D341Med (cell line): ENCODE measurements around the gene DENND1A.

Experiments
- DNase-seq: peaks from one replicate; pipeline ENCODE4 v3.0.0; 2012; ENCODE audit warnings: low spot score

The DENND1A gene

GRCh38 chr9:123562844-123563346 lies 367.0 kb downstream of the DENND1A start:
- DNase-seq, result no peak

DNA sequence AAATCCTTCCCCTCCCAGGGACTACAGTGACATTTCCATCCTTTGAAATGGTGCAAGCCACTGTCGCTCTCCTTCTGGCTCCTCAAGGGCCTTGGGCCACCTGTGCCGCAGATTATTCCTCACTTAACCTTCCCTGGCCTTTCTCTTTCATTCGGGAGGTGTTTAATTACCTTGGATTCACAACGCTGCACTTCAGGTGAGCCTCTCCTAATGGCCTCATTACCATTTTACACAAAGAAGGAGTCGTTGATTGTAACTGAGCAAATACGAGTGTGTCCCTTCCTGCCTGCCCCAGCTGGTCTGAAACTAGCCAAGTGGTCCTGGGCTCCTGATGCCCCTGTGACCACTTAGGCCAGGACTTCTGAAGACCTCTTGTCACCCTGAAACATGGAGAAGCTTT lies 368.9 kb downstream of the DENND1A start:
- no peak for DNase-seq

DNA sequence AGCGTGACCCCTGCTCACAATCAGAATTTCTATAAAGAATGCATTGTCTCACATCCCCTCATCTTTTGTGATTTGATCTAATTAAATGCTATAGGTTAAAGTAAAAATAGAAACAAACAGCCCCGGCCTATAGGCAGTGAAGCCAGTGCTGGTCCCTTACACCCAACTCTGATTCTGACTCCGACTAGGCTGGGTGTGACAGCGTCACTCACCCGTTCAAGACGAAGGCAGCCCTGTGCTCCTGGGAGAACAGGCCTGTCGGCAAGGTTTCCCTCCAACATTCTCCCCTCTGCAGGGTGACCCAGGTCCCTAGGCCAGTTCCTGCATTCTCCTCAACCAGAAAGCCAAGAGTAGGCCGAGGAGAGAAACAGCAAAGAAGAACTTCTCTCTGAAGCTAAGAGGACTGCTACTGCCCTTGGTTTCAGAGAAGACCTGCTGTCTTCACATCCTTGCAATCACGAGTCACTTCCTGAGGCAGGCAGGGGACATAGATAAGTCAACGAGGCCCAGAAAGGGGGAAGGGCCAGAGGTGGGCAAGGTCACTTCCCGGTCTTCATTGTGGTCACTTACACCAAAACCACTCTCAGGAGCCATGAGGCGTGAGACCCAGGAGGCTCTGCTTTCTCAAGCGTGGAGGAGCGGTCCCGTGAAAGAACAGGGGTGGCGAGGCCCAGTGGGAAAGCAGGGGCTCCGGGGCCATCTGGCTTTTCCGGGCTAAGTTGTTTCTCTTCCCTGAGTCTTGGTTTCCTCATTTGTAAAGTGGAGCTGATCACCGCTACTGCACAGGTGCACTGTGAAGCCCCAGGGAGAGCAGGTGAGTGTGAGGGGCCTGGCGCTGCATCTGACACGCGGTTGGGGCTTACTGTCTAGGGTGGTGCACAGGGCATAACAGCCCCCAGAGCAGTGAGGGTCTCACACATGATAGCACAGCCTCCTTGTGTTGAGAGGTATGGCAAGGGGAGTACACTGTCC lies 373.2 kb downstream of the DENND1A start:
- no peak for DNase-seq

DNA sequence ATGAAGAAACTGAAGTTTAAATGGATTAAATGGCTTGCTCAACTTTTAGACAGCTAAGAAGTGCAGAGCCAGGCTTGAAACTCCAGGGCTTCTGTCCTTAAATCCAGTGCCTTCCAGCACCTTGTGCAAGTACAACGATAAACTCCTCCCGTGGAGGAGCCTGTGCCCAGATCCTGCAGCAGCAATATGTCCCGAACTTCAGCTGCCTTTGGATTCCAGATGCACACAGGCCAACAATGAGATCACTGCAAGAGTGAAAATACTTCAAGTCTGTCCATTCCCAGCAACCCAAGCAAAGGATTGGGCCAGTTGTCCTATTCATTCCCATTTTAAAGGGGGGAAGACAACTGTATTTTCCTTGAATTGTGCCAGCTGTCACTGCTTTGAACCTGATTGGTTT lies 374.3 kb downstream of the DENND1A start:
- DNase-seq, result no peak

GRCh38 chr9:123552530-123552929 lies 377.4 kb downstream of the DENND1A start:
- DNase-seq, result no peak

DNA sequence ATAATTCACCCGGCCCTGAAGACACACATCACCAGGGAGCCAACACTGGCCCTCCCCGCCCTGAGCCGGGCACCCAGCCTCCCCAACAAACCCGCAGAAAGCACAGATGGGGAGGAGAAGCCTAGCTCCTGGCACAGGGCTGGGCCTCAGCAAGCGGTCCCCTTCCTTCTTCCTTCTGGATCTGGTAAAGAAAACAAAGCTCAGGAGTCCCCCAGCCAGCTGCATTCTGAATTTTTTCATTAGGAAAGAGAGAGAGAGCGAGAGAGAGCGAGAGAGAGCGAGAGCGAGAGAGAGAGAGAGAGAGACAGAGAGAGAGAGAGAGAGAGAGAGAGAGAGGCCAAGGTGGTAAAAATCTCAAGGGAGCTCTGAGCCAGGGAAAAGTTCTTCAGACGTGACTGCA lies 378.2 kb downstream of the DENND1A start:
- DNase-seq, result no peak

DNA sequence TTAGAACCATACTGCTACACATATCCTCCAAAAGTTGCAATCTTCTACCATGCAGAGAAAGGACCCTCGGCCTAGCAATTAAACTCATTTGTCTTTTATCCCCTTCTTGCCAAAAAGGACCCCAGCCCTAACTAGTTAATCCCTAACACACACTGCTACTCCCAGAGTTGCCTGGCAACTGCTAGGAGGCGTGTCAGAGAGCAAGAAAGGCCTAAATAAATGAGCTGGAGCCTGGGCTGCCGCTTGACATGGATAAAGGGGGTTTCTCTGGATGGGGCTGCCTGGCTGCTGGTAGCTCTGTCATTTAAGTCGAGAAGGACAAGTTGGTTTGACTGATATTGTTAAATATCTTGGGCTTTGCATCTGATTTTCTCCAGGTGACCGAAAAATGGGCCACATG lies 379.1 kb downstream of the DENND1A start:
- DNase-seq, result peak; percentile 70

DNA sequence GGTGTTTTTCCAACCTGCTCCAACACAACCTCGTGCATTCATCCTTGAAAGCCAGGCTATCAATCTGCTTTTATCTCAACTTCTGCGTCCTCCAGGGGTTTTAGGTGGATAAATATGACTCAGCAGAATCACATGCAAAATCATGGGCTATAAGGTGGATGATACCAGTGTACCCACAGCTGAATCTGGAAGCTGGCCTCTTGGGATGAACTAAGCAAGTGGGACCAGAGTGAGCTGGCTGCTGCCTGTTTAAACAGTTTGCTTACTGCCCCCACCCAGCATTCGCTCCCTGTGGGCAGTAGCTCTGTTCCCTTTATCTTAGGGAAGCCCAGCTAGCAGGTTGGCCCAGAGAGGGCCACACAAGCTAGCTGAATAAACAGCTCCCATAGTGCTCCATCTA lies 379.9 kb downstream of the DENND1A start:
- peak; percentile 48 for DNase-seq

DNA sequence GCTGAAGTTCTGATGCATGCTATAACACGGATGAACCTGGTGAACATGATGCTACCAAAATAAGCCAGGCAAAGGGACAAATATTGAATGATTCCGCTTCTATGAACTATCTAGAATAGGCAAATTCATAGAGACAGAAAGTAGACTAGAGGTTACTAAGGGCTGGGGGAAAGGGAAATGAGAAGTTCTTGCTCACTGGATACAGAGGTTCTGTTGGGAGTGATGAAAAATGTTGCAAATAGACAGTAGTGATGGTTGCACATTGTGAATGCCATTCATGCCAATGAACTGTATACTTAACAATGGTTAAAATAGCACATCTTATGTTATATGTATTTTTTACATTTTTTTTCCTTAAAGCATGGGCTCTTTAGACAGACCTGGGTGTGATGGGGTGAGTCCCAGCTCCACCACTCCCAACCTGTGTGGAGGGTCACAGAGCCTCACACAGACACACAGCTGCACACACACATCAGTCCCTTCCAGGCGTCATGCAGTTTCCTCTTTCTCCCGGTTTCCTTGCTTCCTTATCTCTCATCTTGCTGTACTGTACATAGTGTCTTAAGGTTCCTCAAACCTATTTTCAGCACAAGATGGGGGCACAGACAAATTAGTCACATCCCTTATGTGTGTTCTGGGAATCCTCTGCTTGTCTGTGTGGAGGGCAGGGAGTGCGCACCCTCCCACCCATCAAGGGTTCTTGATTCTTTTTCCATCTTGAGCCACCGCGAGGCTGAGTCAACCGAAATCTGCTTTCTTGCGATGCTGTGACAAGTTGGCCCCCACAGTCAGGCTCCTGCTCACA lies 381.0 kb downstream of the DENND1A start:
- DNase-seq, result no peak

GRCh38 chr9:123544007-123544827 lies 385.7 kb downstream of the DENND1A start:
- peak; percentile 51 for DNase-seq

- DNase-seq, result no peak
Observed at GRCh38 chr9:123543492-123543891, 386.4 kb downstream of the DENND1A start.

GRCh38 chr9:123542435-123543225 lies 387.3 kb downstream of the DENND1A start:
- DNase-seq, result no peak

DNA sequence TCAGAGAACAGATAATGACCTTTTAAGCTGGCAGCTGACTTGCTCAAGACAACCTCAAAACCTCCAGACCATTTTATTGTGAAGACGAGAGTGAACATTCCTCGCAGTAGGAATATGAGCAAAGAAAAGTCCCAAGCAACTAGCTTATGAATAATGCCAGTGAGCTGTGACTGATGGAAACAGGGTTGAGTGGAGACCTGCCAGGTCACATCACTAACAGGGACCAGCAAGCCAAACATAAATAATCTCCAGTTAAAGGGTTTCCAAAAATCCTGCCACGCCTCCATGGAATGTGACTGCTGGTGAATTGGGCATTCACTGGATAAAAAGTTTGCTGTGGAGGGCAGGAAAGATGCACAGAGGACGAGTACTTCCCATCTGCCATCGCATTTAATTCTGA lies 388.5 kb downstream of the DENND1A start:
- no peak for DNase-seq

DNA sequence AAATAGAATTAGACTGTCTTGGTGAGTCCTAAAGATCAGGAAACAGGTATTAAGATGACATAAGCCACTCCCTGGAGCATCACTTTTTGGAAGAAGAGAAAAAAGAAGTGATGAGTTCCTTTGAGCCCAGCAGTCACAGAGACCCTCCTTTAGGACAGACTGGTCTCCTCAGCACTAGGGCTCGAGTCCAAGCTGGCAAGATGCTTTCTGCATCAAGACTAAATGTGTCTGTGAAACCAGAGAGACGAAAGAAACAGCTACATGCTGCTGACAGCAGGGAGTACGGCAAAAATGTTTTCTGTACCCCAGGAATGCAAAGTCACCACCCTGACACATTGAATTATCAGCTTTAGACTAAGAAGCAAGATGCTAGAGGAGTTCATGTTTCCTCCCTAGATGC lies 389.5 kb downstream of the DENND1A start:
- DNase-seq, result no peak

GRCh38 chr9:123537809-123538208 lies 392.1 kb downstream of the DENND1A start:
- DNase-seq, result no peak

DNA sequence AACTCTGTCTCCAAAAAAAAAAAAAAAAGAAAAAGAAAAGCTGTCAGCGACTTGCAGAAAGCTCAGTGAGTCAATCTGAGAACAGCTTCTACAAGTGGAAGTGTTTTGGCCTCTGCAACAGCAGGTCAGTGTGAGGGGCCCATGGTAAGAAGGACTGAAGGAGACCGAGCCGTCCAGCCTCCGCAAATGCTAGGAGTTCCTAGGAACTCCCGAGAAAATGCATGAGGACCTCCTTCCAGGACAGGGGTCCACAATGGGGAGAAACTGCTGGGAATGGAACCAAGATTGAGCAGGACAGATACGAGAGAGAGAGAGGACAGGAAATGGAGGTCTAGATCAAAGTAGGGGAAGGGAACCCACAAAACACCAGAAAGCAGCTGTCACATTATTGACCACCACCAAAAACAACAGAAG lies 393.5 kb downstream of the DENND1A start:
- DNase-seq, result no peak

- DNase-seq, result no peak
Observed at GRCh38 chr9:123534336-123534735, 395.6 kb downstream of the DENND1A start.

GRCh38 chr9:123530244-123530643 lies 399.7 kb downstream of the DENND1A start:
- no peak for DNase-seq

GRCh38 chr9:123528501-123528900 lies 401.4 kb downstream of the DENND1A start:
- no peak for DNase-seq

DNA sequence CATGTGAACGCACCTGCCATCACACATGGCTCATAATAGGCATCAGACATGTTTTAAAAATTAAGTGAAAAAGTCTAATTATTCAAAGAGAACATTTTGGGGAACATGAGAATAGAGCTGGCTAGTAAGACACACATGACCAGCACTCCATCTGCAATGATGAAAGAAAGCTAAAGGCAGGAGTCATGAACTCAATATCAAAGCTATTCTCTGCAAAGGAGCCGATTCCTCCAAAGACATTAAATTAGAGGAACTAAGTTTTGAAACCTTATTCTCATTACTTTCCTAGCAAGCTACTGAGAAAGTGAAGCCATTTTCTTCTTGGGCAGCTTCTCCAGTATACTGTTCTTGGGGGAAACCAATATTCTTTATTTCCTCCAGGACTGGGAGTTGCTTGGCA lies 401.9 kb downstream of the DENND1A start:
- DNase-seq, result no peak

GRCh38 chr9:123525957-123526356 lies 404.0 kb downstream of the DENND1A start:
- no peak for DNase-seq
